GM12878 (cell line): ENCODE measurements around the gene SYT8. TPM values are rescaled to one million over a fixed set of nuclear protein-coding genes. Genes with fewer than 3 reads are reported as not detected.

Source experiments
- ATAC-seq: fragments of 200-7000 bp; cut with Tn5 transposase; 3 replicates; pipeline ENCODE4 v1.9.1; 2020; ENCODE audit warnings: mild to moderate bottlenecking, moderate library complexity
- BruUV-seq: library from RNA; stranded (reverse); fragments of 400-500 nt; replicated peaks from 2 replicates; lab custom pipeline; 2021; lab: Mats Ljungman, UMichigan
- CTCF ChIA-PET: fragments of 300-600 bp; sonication (Branson Sonifier 250); formaldehyde crosslinking; extraction: SDS; loops from one replicate; lab custom pipeline; 2021; ENCODE audit warnings: inconsistent platforms; lab: Yijun Ruan, JAX
- POLR2A ChIA-PET: fragments of 350-600 bp; formaldehyde crosslinking; extraction: SDS; loops from one replicate; lab custom pipeline; 2021; ENCODE audit warnings: inconsistent platforms; lab: Charles Lee
- RAD21 ChIA-PET: fragments of 300-600 bp; sonication (Branson Sonifier 250); formaldehyde crosslinking; loops from one replicate; lab custom pipeline; 2023; ENCODE audit warnings: antibody characterized with exemption; ENCODE audit not compliant: unreplicated experiment; lab: Charles Lee
- SMC1A ChIA-PET: fragments of 300-600 bp; sonication (Branson Sonifier 250); formaldehyde crosslinking; loops from one replicate; lab custom pipeline; 2023; ENCODE audit not compliant: unreplicated experiment, uncharacterized antibody; lab: Charles Lee
- DNase-seq: peaks from one replicate; pipeline ENCODE4 v3.0.0-alpha.2; 2011; ENCODE audit warnings: low read depth, low spot score
- FAIRE-seq: peaks from 3 replicates; lab custom pipeline; 2011; peaks lifted over from hg19 to GRCh38; lab: Jason Lieb, UNC
- H2AFZ ChIP-seq: 2 replicates; pipeline ENCODE4 v1.6.0; 2011; ENCODE audit warnings: low read depth, low read length, control low read depth; ENCODE audit not compliant: control insufficient read depth
- H3K27ac ChIP-seq: 2 replicates; pipeline ENCODE4 v1.5.1; 2011; ENCODE audit warnings: control low read depth; ENCODE audit not compliant: control insufficient read depth, insufficient read depth
- H3K27me3 ChIP-seq, 2 experiments: replicated peaks in 1 of 2; 2 replicates each; pipeline versions ENCODE4 v1.6.0 to v1.6.1; 2011; ENCODE audit warnings: low read length in 1 of 2; ENCODE audit not compliant: control insufficient read depth in 2 of 2, insufficient read depth in 2 of 2
- H3K36me3 ChIP-seq, 2 experiments: 2 replicates each; pipeline ENCODE4 v1.5.1; 2011; ENCODE audit warnings: low read length in 1 of 2; ENCODE audit not compliant: control insufficient read depth in 2 of 2, insufficient read depth in 2 of 2
- H3K4me1 ChIP-seq: 2 replicates; pipeline ENCODE4 v1.6.1; 2011; ENCODE audit warnings: mild to moderate bottlenecking, low read length, moderate library complexity, mixed read lengths; ENCODE audit not compliant: control insufficient read depth, insufficient read depth
- H3K4me2 ChIP-seq: 2 replicates; pipeline ENCODE4 v1.6.0; 2011; ENCODE audit warnings: control low read depth; ENCODE audit not compliant: control insufficient read depth, insufficient read depth
- H3K4me3 ChIP-seq: fragments of 200-600 bp; sonication (generic); 2 replicates; pipeline ENCODE4 v1.5.1; 2016
- H3K79me2 ChIP-seq: 2 replicates; pipeline ENCODE4 v1.6.0; 2011; ENCODE audit warnings: low read length; ENCODE audit not compliant: control insufficient read depth, insufficient read depth
- H3K9ac ChIP-seq: 2 replicates; pipeline ENCODE4 v1.8.0; 2011; ENCODE audit warnings: low read length, control low read depth, mixed read lengths; ENCODE audit not compliant: control insufficient read depth, insufficient read depth
- H3K9me3 ChIP-seq: replicated peaks from 3 replicates; pipeline ENCODE4 v1.5.1; 2011; ENCODE audit warnings: mild to moderate bottlenecking, low read length; ENCODE audit not compliant: control insufficient read depth, insufficient read depth
- H4K20me1 ChIP-seq: 2 replicates; pipeline ENCODE4 v1.6.0; 2011; ENCODE audit not compliant: control insufficient read depth, insufficient read depth
- BACH1 ChIP-seq: fragments of 450-650 bp; IDR thresholded peaks from 2 replicates; pipeline ENCODE4 v1.6.1; 2017; ENCODE audit warnings: mild to moderate bottlenecking, borderline replicate concordance
- GATAD2B ChIP-seq: fragments of 450-650 bp; conservative IDR thresholded peaks from 2 replicates; pipeline ENCODE4 v1.6.1; 2017; ENCODE audit warnings: low read depth, mild to moderate bottlenecking, moderate library complexity
- IKZF1 ChIP-seq: fragments of 450-650 bp; conservative IDR thresholded peaks from 2 replicates; pipeline ENCODE4 v1.6.1; 2017; ENCODE audit warnings: antibody characterized with exemption, mild to moderate bottlenecking
- IKZF2 ChIP-seq, 2 experiments: fragments of 450-650 bp; IDR thresholded peaks; 2 replicates each; pipeline ENCODE4 v1.6.1; 2017; ENCODE audit warnings: mild to moderate bottlenecking in 2 of 2, moderate library complexity in 2 of 2
- KDM1A ChIP-seq: fragments of 200-600 bp; sonication (generic); IDR thresholded peaks from 2 replicates; pipeline ENCODE4 v1.6.1; 2016; ENCODE audit warnings: borderline replicate concordance
- NR2F1 ChIP-seq: fragments of 450-650 bp; conservative IDR thresholded peaks from 2 replicates; pipeline ENCODE4 v1.6.1; 2017; ENCODE audit warnings: mild to moderate bottlenecking
- RELA ChIP-seq: fragments of 450-650 bp; IDR thresholded peaks from 2 replicates; pipeline ENCODE4 v1.8.0; 2014; ENCODE audit warnings: borderline replicate concordance; ENCODE audit not compliant: partially characterized antibody
- REST ChIP-seq: IDR thresholded peaks from 2 replicates; pipeline ENCODE4 v1.6.1; 2012; ENCODE audit warnings: mild to moderate bottlenecking, low read depth, low read length
- RFX5 ChIP-seq: IDR thresholded peaks from 2 replicates; pipeline ENCODE4 v1.6.1; 2011; ENCODE audit warnings: low read depth, low read length, improper control_type of control experiment
- TARDBP ChIP-seq: IDR thresholded peaks from 2 replicates; pipeline ENCODE4 v1.6.1; 2016; ENCODE audit warnings: borderline replicate concordance
- ZBTB11 ChIP-seq: fragments of 450-650 bp; formaldehyde crosslinking; IDR thresholded peaks from 2 replicates; pipeline ENCODE4 v1.5.0; 2022; ENCODE audit warnings: mild to moderate bottlenecking, missing genetic modification characterization
- WGBS: methylation state at CpG from one replicate; pipeline ENCODE4 v1.1.6; 2016; ENCODE audit warnings: low lambda C conversion rate; ENCODE audit not compliant: insufficient replicate concordance, insufficient coverage; ENCODE audit errors: missing lambda C conversion rate; 5-methylcytosine and 5-hydroxymethylcytosine counted together
- in situ Hi-C: fragments of 300-500 bp; cut with MboI; formaldehyde crosslinking; loops from 9 replicates; pipeline ENCODE4 v1.14.3; 2018; ENCODE audit warnings: mixed read lengths
- intact Hi-C: fragments of 100-400 bp; cut with micrococcal nuclease; formaldehyde crosslinking; loops from one replicate; pipeline ENCODE4 v1.14.2; 2022; ENCODE audit not compliant: unreplicated experiment
- polyA plus RNA-seq, 11 experiments: library from polyadenylated mRNA; depleted of rRNA in 4 of 11; unstranded in 6 of 11; stranded (reverse) in 5 of 11; fragments of >200 nt; fragmentation: Nextera tagmentation in 4 of 11; fragmentation: Illumina TruSeq in 1 of 11; extraction: Ambion mirVana in 4 of 11; extraction: Trizol in 1 of 11; gene quantifications; 1 replicate in 1 of 11; 2 replicates in 10 of 11; pipeline versions ENCODE4 v1.2.1 to v1.2.3, GENCODE V29; 2011 to 2016; ENCODE audit warnings: inconsistent platforms in 2 of 11, missing spikeins in 2 of 11, low read depth in 1 of 11
- total RNA-seq, 4 experiments: library from RNA; depleted of rRNA in 3 of 4; stranded (reverse); fragments of >200 nt in 3 of 4; fragmentation: Illumina TruSeq in 1 of 4; extraction: Trizol in 1 of 4; gene quantifications; 2 replicates each; pipeline versions ENCODE4 v1.2.1 to v1.2.3, GENCODE V29; 2013 to 2021
- TF ChIP-seq, protein P1 (sequence below): fragments of 150-350 bp; IDR thresholded peaks from 2 replicates; pipeline ENCODE4 v1.6.1; 2016; ENCODE audit warnings: low read depth, low read length

The SYT8 gene
- total and polyA plus RNA-seq, 10 of the 15 experiments (the other 5 are each of a cell fraction or from before 2014, with no cell fraction given) = 0.44 TPM; not detected in 9

DNA sequence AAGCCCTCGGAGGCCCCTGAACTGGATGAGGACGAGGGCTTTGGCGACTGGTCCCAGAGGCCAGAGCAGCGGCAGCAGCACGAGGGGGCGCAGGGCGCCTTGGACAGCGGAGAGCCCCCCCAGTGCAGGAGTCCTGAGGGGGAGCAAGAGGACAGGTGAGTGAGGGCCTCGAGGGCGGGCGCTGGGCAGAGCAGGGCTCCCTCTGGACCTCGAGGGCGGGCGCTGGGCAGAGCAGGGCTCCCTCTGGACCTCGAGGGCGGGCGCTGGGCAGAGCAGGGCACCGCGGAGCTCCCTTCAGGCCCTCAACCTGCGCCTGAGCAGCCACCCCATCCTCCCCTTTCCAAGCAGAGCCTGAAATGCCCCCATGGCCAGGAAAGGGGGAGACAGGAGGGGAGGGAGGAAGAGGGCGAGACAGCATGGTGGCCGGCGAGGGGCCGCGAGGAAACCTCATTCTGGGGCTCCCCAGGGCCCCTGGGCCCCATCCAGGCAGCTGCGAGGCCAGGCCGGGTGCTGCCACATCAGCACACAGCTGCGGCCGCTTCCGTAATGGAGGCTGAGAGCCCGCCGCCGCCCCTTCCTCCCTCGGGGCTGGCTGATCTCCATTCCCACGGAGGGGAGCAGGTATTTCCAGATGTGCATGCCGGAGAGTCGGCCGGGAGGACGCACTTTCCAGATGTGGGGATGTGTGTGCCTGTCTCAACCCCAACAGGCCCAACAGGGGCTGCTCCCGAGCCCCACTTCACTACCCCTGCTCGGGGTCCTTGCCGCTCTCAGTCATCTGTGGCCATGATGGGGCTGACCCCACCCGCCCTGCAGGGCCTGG, 46.9 kb downstream of the SYT8 start:
- Histone ChIP-seq H3K36me3 (peaks cover 21 to 41% of the 10 kb centered on the region in 2 experiments), H3K4me3 (no peak overlapping the region), H3K9ac (no peak overlapping the region), H3K9me3 (no peaks in the 10 kb centered on the region), H2AFZ (no peak overlapping the region), H3K27me3 (no peaks in the 10 kb centered on the region), H3K27ac (no peak overlapping the region), H4K20me1 (peaks cover 5% of the 10 kb centered on the region; the same call in 1 of the 2 replicates), H3K79me2 (no peaks in the 10 kb centered on the region; the same call in 1 of the 2 replicates), H3K4me1 (no peaks in the 10 kb centered on the region; the same call in 1 of the 2 replicates), H3K4me2 (no peak overlapping the region)
- ChIA-PET RAD21 (interaction anchor here (0.6 to 2.0 kb wide), 15 partner anchors 15 to 558 kb away, joined by 3 to 10 read pairs (median 4); partner anchors contain the start of genes H19, MRPL23 and TNNI2), SMC1A (interaction anchor here (0.6 to 2.0 kb wide), 4 partner anchors 16 to 31 kb away, joined by 3 to 7 read pairs (median 4); partner anchors contain the start of gene LSP1), CTCF (interaction anchor here (0.6 to 1.9 kb wide), 28 partner anchors 11 to 519 kb away, joined by 3 to 23 read pairs (median 4); partner anchors contain the start of genes LSP1 and TSSC4), POLR2A (interaction anchor here (0.6 kb wide), 1 partner anchor 11 kb away, joined by 3 read pairs; no protein-coding TSS in a partner anchor)
- intact Hi-C loops = loop anchor here (2.0 kb wide), 1 partner anchor 269 kb away; no protein-coding TSS in a partner anchor
- no TSS peak for BruUV-seq
- in situ Hi-C loops = loop anchor here (5.0 kb wide), 1 partner anchor 36 kb away; the partner anchor contains the start of gene TNNT3
- no peak for FAIRE-seq
- no peak for DNase-seq
- ATAC-seq = peak; percentile 15
- 79% methylated on average over 32 of the region's 43 CpGs for WGBS
- TF ChIP-seq TARDBP (no peak), ZBTB11 (CRISPR knock-in tag) (no peak), KDM1A (no peak), NR2F1 (no peak), REST (no peak), RFX5 (no peak), IKZF2 (IDR thresholded peaks at IDR 0.05) (no peak), GATAD2B (no peak), IKZF1 (no peak), BACH1 (no peak), RELA (no peak)
- TF ChIP-seq, protein P1, sequence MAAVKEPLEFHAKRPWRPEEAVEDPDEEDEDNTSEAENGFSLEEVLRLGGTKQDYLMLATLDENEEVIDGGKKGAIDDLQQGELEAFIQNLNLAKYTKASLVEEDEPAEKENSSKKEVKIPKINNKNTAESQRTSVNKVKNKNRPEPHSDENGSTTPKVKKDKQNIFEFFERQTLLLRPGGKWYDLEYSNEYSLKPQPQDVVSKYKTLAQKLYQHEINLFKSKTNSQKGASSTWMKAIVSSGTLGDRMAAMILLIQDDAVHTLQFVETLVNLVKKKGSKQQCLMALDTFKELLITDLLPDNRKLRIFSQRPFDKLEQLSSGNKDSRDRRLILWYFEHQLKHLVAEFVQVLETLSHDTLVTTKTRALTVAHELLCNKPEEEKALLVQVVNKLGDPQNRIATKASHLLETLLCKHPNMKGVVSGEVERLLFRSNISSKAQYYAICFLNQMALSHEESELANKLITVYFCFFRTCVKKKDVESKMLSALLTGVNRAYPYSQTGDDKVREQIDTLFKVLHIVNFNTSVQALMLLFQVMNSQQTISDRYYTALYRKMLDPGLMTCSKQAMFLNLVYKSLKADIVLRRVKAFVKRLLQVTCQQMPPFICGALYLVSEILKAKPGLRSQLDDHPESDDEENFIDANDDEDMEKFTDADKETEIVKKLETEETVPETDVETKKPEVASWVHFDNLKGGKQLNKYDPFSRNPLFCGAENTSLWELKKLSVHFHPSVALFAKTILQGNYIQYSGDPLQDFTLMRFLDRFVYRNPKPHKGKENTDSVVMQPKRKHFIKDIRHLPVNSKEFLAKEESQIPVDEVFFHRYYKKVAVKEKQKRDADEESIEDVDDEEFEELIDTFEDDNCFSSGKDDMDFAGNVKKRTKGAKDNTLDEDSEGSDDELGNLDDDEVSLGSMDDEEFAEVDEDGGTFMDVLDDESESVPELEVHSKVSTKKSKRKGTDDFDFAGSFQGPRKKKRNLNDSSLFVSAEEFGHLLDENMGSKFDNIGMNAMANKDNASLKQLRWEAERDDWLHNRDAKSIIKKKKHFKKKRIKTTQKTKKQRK = no peak
